HCT116 (cell line): ENCODE data around the gene DNAJC2. TPM values are rescaled to one million over a fixed set of nuclear protein-coding genes. Genes with fewer than 3 reads are reported as not detected.

ENCODE experiments used
- ATAC-seq: fragments of 200-7000 bp; cut with Tn5 transposase; 2 replicates; pipeline ENCODE4 v1.9.1; 2020; ENCODE audit warnings: mild to moderate bottlenecking, moderate library complexity
- BruUV-seq: library from RNA; stranded (reverse); fragments of 400-500 nt; replicated peaks from 2 replicates; lab custom pipeline; 2021; lab: Mats Ljungman, UMichigan
- CTCF ChIA-PET: fragments of 300-600 bp; sonication (Branson Sonifier 250); formaldehyde crosslinking; loops from one replicate; lab custom pipeline; 2021; ENCODE audit warnings: antibody characterized with exemption; lab: Charles Lee
- POLR2A ChIA-PET: fragments of 300-600, 350-600 bp; sonication (Branson Sonifier 250); formaldehyde crosslinking; loops from one replicate; lab custom pipeline; 2021; ENCODE audit warnings: antibody characterized with exemption; lab: Charles Lee
- RAD21 ChIA-PET, 2 experiments: fragments of 300-600 bp; sonication (Branson Sonifier 250); formaldehyde crosslinking; loops; one replicate each; lab custom pipeline; 2023; ENCODE audit warnings: low total read pairs in 2 of 2; ENCODE audit not compliant: uncharacterized antibody in 2 of 2, unreplicated experiment in 2 of 2, low non-redundant PET in 1 of 2; lab: Charles Lee
- DNase-seq: peaks from one replicate; pipeline ENCODE4 v3.0.0-alpha.2; 2010; ENCODE audit warnings: low read depth, low spot score
- H2AFZ ChIP-seq: fragments of 200-600 bp; shearing (Covaris generic), sonication (generic); 2 replicates; pipeline ENCODE4 v1.6.1; 2017; ENCODE audit warnings: low read depth, mixed run types, mixed read lengths, antibody characterized with exemption, low read length; ENCODE audit not compliant: poor library complexity, severe bottlenecking
- H3K27ac ChIP-seq: 2 replicates; pipeline ENCODE4 v1.5.1; 2012; ENCODE audit warnings: low read depth, low read length
- H3K27me3 ChIP-seq: fragments of 200-600 bp; sonication (generic); 2 replicates; pipeline ENCODE4 v1.6.1; 2016; ENCODE audit warnings: mixed run types, low read length, mixed read lengths; ENCODE audit not compliant: insufficient read depth
- H3K36me3 ChIP-seq, 2 experiments: fragments of 200-500 bp in 1 of 2; fragments of 200-600 bp in 1 of 2; sonication (Bioruptor generic) in 1 of 2; sonication (generic) in 1 of 2; 2 replicates each; pipeline versions ENCODE4 v1.5.1 to v1.6.1; 2014 to 2016; ENCODE audit warnings: low read length in 2 of 2, inconsistent platforms in 1 of 2, mixed read lengths in 1 of 2, mixed run types in 1 of 2; ENCODE audit not compliant: insufficient read depth in 2 of 2, control insufficient read depth in 1 of 2
- H3K4me1 ChIP-seq, 2 experiments: fragments of 200-600 bp in 1 of 2; sonication (generic) in 1 of 2; 2 replicates each; pipeline versions ENCODE4 v1.5.1 to v1.6.1; 2012 to 2017; ENCODE audit warnings: low read length in 2 of 2, inconsistent platforms in 1 of 2, mild to moderate bottlenecking in 1 of 2, mixed read lengths in 1 of 2, mixed run types in 1 of 2, moderate library complexity in 1 of 2; ENCODE audit not compliant: insufficient read depth in 2 of 2, control insufficient read depth in 1 of 2
- H3K4me2 ChIP-seq: fragments of 200-600 bp; sonication (generic); 2 replicates; pipeline ENCODE4 v1.6.1; 2017; ENCODE audit warnings: mixed run types, low read length, mixed read lengths
- H3K4me3 ChIP-seq, 2 experiments: fragments of 200-600 bp in 1 of 2; sonication (generic) in 1 of 2; replicated peaks in 1 of 2; 2 replicates each; pipeline ENCODE4 v1.5.1; 2011 to 2016; ENCODE audit warnings: low read length in 2 of 2, control low read depth in 1 of 2, low read depth in 1 of 2, mild to moderate bottlenecking in 1 of 2, mixed read lengths in 1 of 2, mixed run types in 1 of 2
- H3K79me2 ChIP-seq: fragments of 200-600 bp; sonication (generic); 2 replicates; pipeline ENCODE4 v1.6.1; 2017; ENCODE audit warnings: mild to moderate bottlenecking, mixed run types, low read length, moderate library complexity, mixed read lengths; ENCODE audit not compliant: insufficient read depth
- H3K9ac ChIP-seq: fragments of 200-600 bp; sonication (generic); 2 replicates; pipeline ENCODE4 v1.6.1; 2016; ENCODE audit warnings: low read length, mixed read lengths
- H3K9me2 ChIP-seq: fragments of 200-600 bp; sonication (generic), shearing (Covaris generic); 2 replicates; pipeline ENCODE4 v1.6.1; 2017; ENCODE audit warnings: mixed run types, mild to moderate bottlenecking, moderate library complexity; ENCODE audit not compliant: insufficient read depth
- H3K9me3 ChIP-seq, 2 experiments: fragments of 200-500 bp in 1 of 2; fragments of 200-600 bp in 1 of 2; sonication (Bioruptor generic) in 1 of 2; sonication (generic) in 1 of 2; 2 replicates each; pipeline ENCODE4 v1.6.1; 2014 to 2017; ENCODE audit warnings: low read length in 2 of 2, mixed read lengths in 2 of 2, inconsistent platforms in 1 of 2, low read depth in 1 of 2, mild to moderate bottlenecking in 1 of 2, mixed run types in 1 of 2, moderate library complexity in 1 of 2; ENCODE audit not compliant: control insufficient read depth in 1 of 2, insufficient read depth in 1 of 2
- H4K20me1 ChIP-seq: fragments of 200-600 bp; sonication (generic), shearing (Covaris generic); 2 replicates; pipeline ENCODE4 v1.6.1; 2017; ENCODE audit warnings: mixed run types, mild to moderate bottlenecking, moderate library complexity; ENCODE audit not compliant: insufficient read depth
- CBX3 ChIP-seq: IDR thresholded peaks from 2 replicates; pipeline ENCODE4 v1.6.1; 2012; ENCODE audit warnings: low read depth
- CEBPB ChIP-seq: IDR thresholded peaks from 2 replicates; pipeline ENCODE4 v1.6.1; 2012; ENCODE audit warnings: low read depth
- CTCF ChIP-seq, 3 experiments: fragments of 200-600 bp in 1 of 3; sonication (generic) in 1 of 3; IDR thresholded peaks in 2 of 3; conservative IDR thresholded peaks in 1 of 3; 2 replicates each; pipeline ENCODE4 v1.5.1; 2012 to 2017; ENCODE audit warnings: low read depth in 2 of 3, low read length in 2 of 3, antibody characterized with exemption in 1 of 3, borderline replicate concordance in 1 of 3, control low read depth in 1 of 3, mild to moderate bottlenecking in 1 of 3, mixed read lengths in 1 of 3, mixed run types in 1 of 3, moderate library complexity in 1 of 3; ENCODE audit not compliant: insufficient read depth in 1 of 3
- EGR1 ChIP-seq: IDR thresholded peaks from 2 replicates; pipeline ENCODE4 v1.6.1; 2012; ENCODE audit warnings: low read depth
- EZH2 ChIP-seq: fragments of 200-600 bp; sonication (generic); IDR thresholded peaks from 2 replicates; pipeline ENCODE4 v1.6.1; 2017; ENCODE audit warnings: antibody characterized with exemption, mixed run types
- EZH2phosphoT487 ChIP-seq: fragments of 200-600 bp; IDR thresholded peaks from 2 replicates; pipeline ENCODE4 v1.6.1; 2018; ENCODE audit warnings: antibody characterized with exemption, borderline replicate concordance
- FOSL1 ChIP-seq: IDR thresholded peaks from 2 replicates; pipeline ENCODE4 v1.6.1; 2012; ENCODE audit warnings: low read depth
- JUND ChIP-seq: IDR thresholded peaks from 2 replicates; pipeline ENCODE4 v1.6.1; 2012
- MAX ChIP-seq: IDR thresholded peaks from 2 replicates; pipeline ENCODE4 v1.6.1; 2012
- POLR2AphosphoS5 ChIP-seq: IDR thresholded peaks from 2 replicates; pipeline ENCODE4 v1.6.1; 2011; ENCODE audit warnings: mild to moderate bottlenecking, low read depth, low read length, moderate library complexity
- RAD21 ChIP-seq: IDR thresholded peaks from 2 replicates; pipeline ENCODE4 v1.6.1; 2012; ENCODE audit warnings: low read depth, mild to moderate bottlenecking
- SIN3A ChIP-seq: IDR thresholded peaks from 2 replicates; pipeline ENCODE4 v1.6.1; 2012; ENCODE audit warnings: low read depth
- SP1 ChIP-seq: IDR thresholded peaks from 2 replicates; pipeline ENCODE4 v1.6.1; 2012; ENCODE audit warnings: low read depth
- SRF ChIP-seq: IDR thresholded peaks from 2 replicates; pipeline ENCODE4 v1.6.1; 2012; ENCODE audit warnings: low read depth
- TCF7L2 ChIP-seq: IDR thresholded peaks from 2 replicates; pipeline ENCODE4 v1.7.0; 2011; ENCODE audit warnings: borderline replicate concordance, inconsistent platforms; ENCODE audit not compliant: insufficient read depth, insufficient read length; ENCODE audit errors: extremely low read depth
- YY1 ChIP-seq: IDR thresholded peaks from 2 replicates; pipeline ENCODE4 v1.6.1; 2011; ENCODE audit warnings: low read length, low read depth, moderate library complexity, mild to moderate bottlenecking; ENCODE audit not compliant: insufficient replicate concordance; ENCODE audit errors: extremely low read depth
- ZFX ChIP-seq: fragments of 450-650 bp; IDR thresholded peaks from 2 replicates; pipeline ENCODE4 v1.6.1; 2017
- ZNF274 ChIP-seq: fragments of 200-500 bp; sonication (Bioruptor generic); IDR thresholded peaks from 2 replicates; pipeline ENCODE4 v1.6.1; 2014; ENCODE audit warnings: mild to moderate bottlenecking, low read depth, low read length, inconsistent platforms
- intact Hi-C: fragments of 100-400 bp; cut with micrococcal nuclease; formaldehyde crosslinking; loops from 2 replicates; pipeline ENCODE4 v1.10.0; 2022
- total RNA-seq: library from RNA; stranded (reverse); gene quantifications from one replicate; pipeline ENCODE4 v1.2.1, GENCODE V29; 2021; ENCODE audit not compliant: unreplicated experiment
- TF ChIP-seq, protein P1 (sequence below): IDR thresholded peaks from 2 replicates; pipeline ENCODE4 v1.6.1; 2012

Gene DNAJC2
- total RNA-seq, 1 experiment from 2014 or later, result 40.2 TPM

DNA sequence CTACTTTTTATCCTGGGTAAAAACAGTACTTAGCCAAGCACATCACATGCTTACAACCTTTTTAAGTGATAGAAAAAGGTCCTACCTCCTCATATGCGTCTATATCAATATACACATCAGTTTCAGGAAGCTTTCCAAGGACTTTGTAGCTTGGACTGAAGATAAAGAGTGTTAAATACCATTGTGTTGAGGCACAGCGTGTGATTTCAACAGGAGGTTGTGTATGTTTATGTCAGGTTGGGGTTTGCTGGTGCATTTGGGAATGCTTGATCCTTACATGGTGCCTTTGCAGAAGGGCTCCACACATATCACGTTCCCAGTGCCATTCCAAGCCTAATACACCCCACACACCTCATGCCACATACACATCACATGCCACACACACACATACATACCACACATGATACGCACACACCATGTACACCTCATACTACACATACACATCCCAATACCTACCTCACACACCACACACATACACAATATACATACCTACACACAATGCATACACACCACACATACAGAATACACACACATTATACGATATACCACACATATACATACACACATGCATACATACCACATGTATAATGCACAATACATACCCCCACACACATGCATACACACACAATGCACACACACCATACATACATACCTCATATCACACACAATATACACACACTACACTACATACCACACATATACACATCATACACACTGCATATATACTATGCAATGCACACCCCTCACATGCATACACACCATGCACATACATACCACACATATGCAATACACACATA lies 36.0 kb upstream of the DNAJC2 start:
- no peak for DNase-seq
- no peak for TF ChIP-seq SIN3A
- no peak for TF ChIP-seq YY1
- TF ChIP-seq ZFX, result no peak
- no peak for TF ChIP-seq SRF
- TF ChIP-seq EZH2, result no peak
- TF ChIP-seq, protein P1, sequence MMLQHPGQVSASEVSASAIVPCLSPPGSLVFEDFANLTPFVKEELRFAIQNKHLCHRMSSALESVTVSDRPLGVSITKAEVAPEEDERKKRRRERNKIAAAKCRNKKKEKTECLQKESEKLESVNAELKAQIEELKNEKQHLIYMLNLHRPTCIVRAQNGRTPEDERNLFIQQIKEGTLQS, result no peak
- no peak for TF ChIP-seq JUND
- TF ChIP-seq CTCF (IDR thresholded peaks at IDR 0.05 in 2 of 3, conservative IDR thresholded peaks at IDR 0.05 in 1 of 3; ENCODE audit: borderline replicate concordance in 1 of 3, insufficient read depth in 1 of 3, low read depth in 2 of 3, low read length in 2 of 3), result no peak
- no peak for TF ChIP-seq POLR2AphosphoS5
- TF ChIP-seq MAX, result no peak
- no peak for TF ChIP-seq RAD21
- TF ChIP-seq CBX3, result no peak
- TF ChIP-seq EGR1, result no peak
- TF ChIP-seq FOSL1, result no peak
- no peak for TF ChIP-seq EZH2phosphoT487
- no peak for TF ChIP-seq SP1
- TF ChIP-seq CEBPB, result no peak
- TF ChIP-seq ZNF274, result no peak
- TF ChIP-seq TCF7L2, result no peak
- intact Hi-C loops, result no loop called here
- Histone ChIP-seq H3K9me2 (no peaks in the 10 kb centered on the region), H3K4me2 (no peak overlapping the region), H3K4me1 (no peaks in the 10 kb centered on the region), H4K20me1 (no peaks in the 10 kb centered on the region), H3K27me3 (0 out of 2 replicates have a peak, but pooled peaks cover 18% of the 10 kb centered on the region), H3K36me3 (no peaks in the 10 kb centered on the region), H3K27ac (no peak overlapping the region), H2AFZ (no peak overlapping the region), H3K9me3 (no peaks in the 10 kb centered on the region), H3K9ac (no peak overlapping the region), H3K4me3 (no peak overlapping the region), H3K79me2 (no peaks in the 10 kb centered on the region)
- BruUV-seq, result no TSS peak
- CTCF ChIA-PET, result no interaction called here
- RAD21 ChIA-PET, result no interaction called here
- POLR2A ChIA-PET, result no interaction called here
- no peak for ATAC-seq
